H9 (cell line): Measurements from ENCODE around the gene BIN1. TPM values are rescaled to one million over a fixed set of nuclear protein-coding genes. Genes with fewer than 3 reads are reported as not detected.

Source experiments
- DNase-seq: peaks from one replicate; pipeline ENCODE4 v3.0.0-alpha.2; 2017
- H2AFZ ChIP-seq: one replicate; pipeline ENCODE4 v1.6.1; 2013; ENCODE audit warnings: mild to moderate bottlenecking, low read length, control low read depth, moderate library complexity
- H2AK5ac ChIP-seq: 2 replicates; pipeline ENCODE4 v1.6.1; 2013; ENCODE audit warnings: low read length, control low read depth, mixed read lengths; ENCODE audit not compliant: insufficient read length
- H2BK120ac ChIP-seq: one replicate; pipeline ENCODE4 v1.6.1; 2013; ENCODE audit warnings: low read depth, mild to moderate bottlenecking, low read length, control low read depth, inconsistent platforms; ENCODE audit not compliant: poor library complexity, severe bottlenecking
- H2BK12ac ChIP-seq: 2 replicates; pipeline ENCODE4 v1.6.1; 2013; ENCODE audit warnings: low read length, control low read depth, mixed read lengths, low read depth; ENCODE audit not compliant: insufficient read length
- H2BK15ac ChIP-seq: 2 replicates; pipeline ENCODE4 v1.6.1; 2013; ENCODE audit warnings: low read depth, low read length, control low read depth
- H2BK20ac ChIP-seq: one replicate; pipeline ENCODE4 v1.6.1; 2013; ENCODE audit warnings: low read depth, mild to moderate bottlenecking, low read length, control low read depth, inconsistent platforms; ENCODE audit not compliant: poor library complexity, severe bottlenecking
- H2BK5ac ChIP-seq: 2 replicates; pipeline ENCODE4 v1.6.1; 2013; ENCODE audit warnings: low read length, control low read depth, mixed read lengths; ENCODE audit not compliant: insufficient read length
- H3K14ac ChIP-seq: 2 replicates; pipeline ENCODE4 v1.6.1; 2013; ENCODE audit warnings: low read length, control low read depth; ENCODE audit not compliant: insufficient read depth
- H3K18ac ChIP-seq: 2 replicates; pipeline ENCODE4 v1.6.1; 2013; ENCODE audit warnings: low read depth, mild to moderate bottlenecking, mixed read lengths, low read length, control low read depth; ENCODE audit not compliant: insufficient read length
- H3K23ac ChIP-seq: 2 replicates; pipeline ENCODE4 v1.6.1; 2013; ENCODE audit warnings: low read length, control low read depth, mixed read lengths, low read depth; ENCODE audit not compliant: insufficient read length
- H3K23me2 ChIP-seq: 2 replicates; pipeline ENCODE4 v1.6.1; 2013; ENCODE audit warnings: low read depth, mild to moderate bottlenecking, mixed read lengths, low read length, control low read depth; ENCODE audit not compliant: insufficient read length, poor library complexity, severe bottlenecking
- H3K27ac ChIP-seq: 2 replicates; pipeline ENCODE4 v1.5.1; 2013; ENCODE audit warnings: low read length, control low read depth, mixed read lengths, low read depth; ENCODE audit not compliant: insufficient read length
- H3K27me3 ChIP-seq: 2 replicates; pipeline ENCODE4 v1.6.1; 2013; ENCODE audit warnings: low read length, control low read depth, inconsistent platforms; ENCODE audit not compliant: insufficient read depth
- H3K4ac ChIP-seq: 2 replicates; pipeline ENCODE4 v1.6.1; 2013; ENCODE audit warnings: low read depth, mild to moderate bottlenecking, control low read depth, inconsistent platforms, low read length, moderate library complexity
- H3K4me1 ChIP-seq: 2 replicates; pipeline ENCODE4 v1.6.1; 2013; ENCODE audit warnings: low read length, control low read depth, inconsistent platforms; ENCODE audit not compliant: insufficient read depth
- H3K4me2 ChIP-seq: 2 replicates; pipeline ENCODE4 v1.6.1; 2013; ENCODE audit warnings: low read length, control low read depth, mixed read lengths; ENCODE audit not compliant: insufficient read length, insufficient read depth
- H3K56ac ChIP-seq: 2 replicates; pipeline ENCODE4 v1.6.1; 2013; ENCODE audit warnings: low read depth, mild to moderate bottlenecking, mixed read lengths, low read length, control low read depth; ENCODE audit not compliant: insufficient read length
- H3K79me1 ChIP-seq: 2 replicates; pipeline ENCODE4 v1.6.1; 2013; ENCODE audit warnings: low read depth, mild to moderate bottlenecking, moderate library complexity, low read length, control low read depth, inconsistent platforms; ENCODE audit not compliant: insufficient read depth, poor library complexity, severe bottlenecking
- H3K79me2 ChIP-seq: 2 replicates; pipeline ENCODE4 v1.6.1; 2013; ENCODE audit warnings: low read length, control low read depth, inconsistent platforms; ENCODE audit not compliant: insufficient read depth
- H3K9ac ChIP-seq: 2 replicates; pipeline ENCODE4 v1.6.1; 2013; ENCODE audit warnings: low read length, control low read depth, mixed read lengths; ENCODE audit not compliant: insufficient read length; ENCODE audit errors: extremely low read depth
- H3K9me3 ChIP-seq: one replicate; pipeline ENCODE4 v1.6.1; 2013; ENCODE audit warnings: low read depth, low read length, inconsistent platforms; ENCODE audit not compliant: control insufficient read depth
- H3T11ph ChIP-seq: one replicate; pipeline ENCODE4 v1.6.1; 2013; ENCODE audit warnings: mild to moderate bottlenecking, low read length, control low read depth, inconsistent platforms
- H4K20me1 ChIP-seq: one replicate; pipeline ENCODE4 v1.6.1; 2013; ENCODE audit not compliant: control insufficient read depth, insufficient read length, insufficient read depth
- H4K5ac ChIP-seq: 2 replicates; pipeline ENCODE4 v1.6.1; 2013; ENCODE audit warnings: low read depth, mild to moderate bottlenecking, mixed read lengths, low read length, control low read depth; ENCODE audit not compliant: insufficient read length
- H4K8ac ChIP-seq: replicated peaks from 2 replicates; pipeline ENCODE4 v1.6.1; 2013; ENCODE audit warnings: low read length, control low read depth, mixed read lengths, low read depth; ENCODE audit not compliant: insufficient read length
- H4K91ac ChIP-seq: 2 replicates; pipeline ENCODE4 v1.6.1; 2013; ENCODE audit warnings: low read depth, mild to moderate bottlenecking, moderate library complexity, mixed read lengths, low read length, control low read depth; ENCODE audit not compliant: insufficient read length
- H3K27ac Mint-ChIP-seq, 3 experiments: 2 replicates in 2 of 3; 3 replicates in 1 of 3; pipeline ENCODE4 v1.8.0; 2020 to 2021; ENCODE audit warnings: mixed read lengths in 3 of 3, mild to moderate bottlenecking in 1 of 3, moderate library complexity in 1 of 3
- H3K27me3 Mint-ChIP-seq: 2 replicates; pipeline ENCODE4 v1.8.0; 2021; ENCODE audit warnings: low read depth, mild to moderate bottlenecking, moderate library complexity, mixed read lengths
- H3K36me3 Mint-ChIP-seq, 3 experiments: 2 replicates in 2 of 3; 3 replicates in 1 of 3; pipeline ENCODE4 v1.8.0; 2020 to 2021; ENCODE audit warnings: low read depth in 3 of 3, mixed read lengths in 3 of 3; ENCODE audit not compliant: insufficient read depth in 1 of 3
- H3K4me1 Mint-ChIP-seq, 2 experiments: 2 replicates each; pipeline ENCODE4 v1.8.0; 2020; ENCODE audit warnings: mixed read lengths in 2 of 2
- H3K4me3 Mint-ChIP-seq, 2 experiments: 2 replicates in 1 of 2; 3 replicates in 1 of 2; pipeline ENCODE4 v1.8.0; 2020 to 2021; ENCODE audit warnings: mild to moderate bottlenecking in 2 of 2, mixed read lengths in 2 of 2, moderate library complexity in 1 of 2
- H3K9me3 Mint-ChIP-seq, 2 experiments: 2 replicates in 1 of 2; 3 replicates in 1 of 2; pipeline ENCODE4 v1.8.0; 2020; ENCODE audit warnings: mild to moderate bottlenecking in 2 of 2, mixed read lengths in 2 of 2, moderate library complexity in 1 of 2
- WGBS: extraction: QIAGEN DNeasy Blood & Tissue Kit; methylation state at CpG from one replicate; pipeline ENCODE4 v1.1.7; 2013; ENCODE audit warnings: missing lambda C conversion rate, low lambda C conversion rate, mixed read lengths; ENCODE audit not compliant: insufficient read length; ENCODE audit errors: extremely low coverage; 5-methylcytosine and 5-hydroxymethylcytosine counted together
- total RNA-seq: library from RNA; stranded (reverse); gene quantifications from 2 replicates; pipeline ENCODE4 v1.2.1, GENCODE V29; 2021
- TF ChIP-seq, protein P1 (sequence below): fragments of 200-600 bp; sonication (generic); conservative IDR thresholded peaks from 3 replicates; pipeline ENCODE4 v1.8.0; 2021; ENCODE audit warnings: antibody characterized with exemption, mild to moderate bottlenecking

BIN1 gene
- total RNA-seq, 1 experiment from 2014 or later, result 32.0 TPM

DNA sequence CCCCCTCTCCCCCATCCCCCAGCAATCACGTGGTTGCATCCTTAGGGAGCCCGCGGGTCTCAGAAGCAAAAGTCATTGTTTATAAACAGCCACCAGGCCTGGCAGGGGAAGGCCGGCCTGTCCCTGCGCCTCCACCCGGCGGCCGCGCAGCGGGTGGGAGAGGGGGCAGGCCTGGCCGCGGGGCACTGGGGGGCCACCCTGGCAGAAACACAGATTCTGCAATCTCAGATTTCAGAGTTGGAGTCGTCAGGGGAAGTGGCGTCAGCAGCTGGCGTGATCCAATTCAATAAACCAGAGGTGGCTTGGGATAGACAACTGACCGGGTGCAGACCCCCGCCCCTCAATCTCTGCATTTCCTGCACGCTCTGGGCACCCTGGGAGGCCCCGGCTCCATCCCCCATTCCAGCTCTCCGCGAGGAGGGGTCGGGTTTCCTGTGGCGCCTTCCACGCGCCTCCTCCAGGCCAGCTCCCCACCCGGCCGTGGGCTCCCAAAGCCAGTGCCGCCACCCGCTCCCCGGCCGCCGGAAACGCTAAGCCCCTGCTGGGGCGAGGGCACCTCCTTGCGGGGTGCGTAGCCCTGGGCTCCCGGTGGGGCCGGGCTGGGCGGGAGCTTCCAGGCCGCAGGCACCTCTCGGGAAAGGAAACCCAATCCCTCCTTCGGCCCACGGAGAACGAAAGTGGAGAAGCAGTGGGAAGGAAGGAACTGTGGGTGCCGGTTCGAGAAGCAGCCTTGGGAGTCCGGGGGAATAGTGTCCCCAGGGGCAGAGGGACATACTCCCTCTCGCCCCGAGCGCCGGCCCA lies 1.1 kb downstream of the BIN1 start:
- Histone ChIP-seq H2AK5ac (no peak overlapping the region), H4K5ac (no peak overlapping the region), H3K79me1 (no peaks in the 10 kb centered on the region), H2BK120ac (no peak overlapping the region), H4K8ac (no peak overlapping the region), H2BK12ac (no peak overlapping the region), H3K23ac (no peak overlapping the region), H2AFZ (no peak overlapping the region), H3K79me2 (no peaks in the 10 kb centered on the region; the same call in 1 of the 2 replicates), H2BK5ac (no peak overlapping the region), H4K20me1 (no peaks in the 10 kb centered on the region), H2BK20ac (no peak overlapping the region), H3K23me2 (peaks cover 17% of the 10 kb centered on the region), H4K91ac (no peak overlapping the region), H3K4me2 (peak overlapping the region; percentile 71), H3T11ph (no peak overlapping the region), H3K56ac (no peak overlapping the region), H3K27ac (no peak overlapping the region), H3K18ac (no peak overlapping the region), H3K9me3 (no peaks in the 10 kb centered on the region), H3K27me3 (no peaks in the 10 kb centered on the region), H2BK15ac (no peak overlapping the region), H3K9ac (no peak overlapping the region), H3K14ac (no peak overlapping the region; the same call in 1 of the 2 replicates), H3K4ac (no peak overlapping the region), H3K4me1 (peaks cover 4% of the 10 kb centered on the region; the same call in 1 of the 2 replicates)
- whole genome bisulfite sequencing, result no CpG with 5 or more reads among the region's 51 CpGs
- no peak overlapping the region for H3K27ac Mint-ChIP-seq
- peaks cover 29% of the 10 kb centered on the region in 2 experiments for H3K4me1 Mint-ChIP-seq
- H3K27me3 Mint-ChIP-seq, result peaks cover 8% of the 10 kb centered on the region
- peaks cover 0 to 3% (median 0%) of the 10 kb centered on the region in 3 experiments; a peak in 1 of 7 replicates for H3K36me3 Mint-ChIP-seq
- H3K4me3 Mint-ChIP-seq, result peak overlapping the region; percentile 68 to 79
- DNase-seq, result peak; percentile 69
- no peaks in the 10 kb centered on the region; a peak in 1 of 5 replicates for H3K9me3 Mint-ChIP-seq
- TF ChIP-seq, protein P1, sequence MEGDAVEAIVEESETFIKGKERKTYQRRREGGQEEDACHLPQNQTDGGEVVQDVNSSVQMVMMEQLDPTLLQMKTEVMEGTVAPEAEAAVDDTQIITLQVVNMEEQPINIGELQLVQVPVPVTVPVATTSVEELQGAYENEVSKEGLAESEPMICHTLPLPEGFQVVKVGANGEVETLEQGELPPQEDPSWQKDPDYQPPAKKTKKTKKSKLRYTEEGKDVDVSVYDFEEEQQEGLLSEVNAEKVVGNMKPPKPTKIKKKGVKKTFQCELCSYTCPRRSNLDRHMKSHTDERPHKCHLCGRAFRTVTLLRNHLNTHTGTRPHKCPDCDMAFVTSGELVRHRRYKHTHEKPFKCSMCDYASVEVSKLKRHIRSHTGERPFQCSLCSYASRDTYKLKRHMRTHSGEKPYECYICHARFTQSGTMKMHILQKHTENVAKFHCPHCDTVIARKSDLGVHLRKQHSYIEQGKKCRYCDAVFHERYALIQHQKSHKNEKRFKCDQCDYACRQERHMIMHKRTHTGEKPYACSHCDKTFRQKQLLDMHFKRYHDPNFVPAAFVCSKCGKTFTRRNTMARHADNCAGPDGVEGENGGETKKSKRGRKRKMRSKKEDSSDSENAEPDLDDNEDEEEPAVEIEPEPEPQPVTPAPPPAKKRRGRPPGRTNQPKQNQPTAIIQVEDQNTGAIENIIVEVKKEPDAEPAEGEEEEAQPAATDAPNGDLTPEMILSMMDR, result no peak
